ENCODE results near the gene NOL7.

NOL7 gene

GRCh38 chr6:13615792-13616120, 621 bp downstream of the NOL7 start:
- Histone ChIP-seq H3K4me3 (ENCODE audit: insufficient read depth, low read depth, low read length, poor library complexity, severe bottlenecking) (peak overlapping the region; percentile 86), H3K27me3 (replicated peaks; ENCODE audit: control insufficient read depth, insufficient read depth, low read length, poor library complexity, severe bottlenecking) (no peaks in the 10 kb centered on the region), H3K27ac (ENCODE audit: insufficient read depth, low read length, poor library complexity, severe bottlenecking) (peak overlapping the region; percentile 81), H3K9me3 (ENCODE audit: control insufficient read depth, low read length) (no peaks in the 10 kb centered on the region), H3K36me3 (ENCODE audit: control insufficient read depth, insufficient read depth, low read length) (peaks cover 32% of the 10 kb centered on the region), H3K4me1 (ENCODE audit: control insufficient read depth, insufficient read depth, low read length, poor library complexity, severe bottlenecking) (peaks cover 12% of the 10 kb centered on the region)
- peak; percentile 16 to 37 (median 19) for DNase-seq

GRCh38 chr6:13617066-13617465, 1.9 kb downstream of the NOL7 start:
- no peak overlapping the region for H3K4me3 ChIP-seq (ENCODE audit: insufficient read depth, low read depth, low read length, poor library complexity, severe bottlenecking)
- H3K4me1 ChIP-seq (ENCODE audit: control insufficient read depth, insufficient read depth, low read length, poor library complexity, severe bottlenecking) = peaks cover 12% of the 10 kb centered on the region
- no peaks in the 10 kb centered on the region for H3K9me3 ChIP-seq (ENCODE audit: control insufficient read depth, low read length)
- peaks cover 44% of the 10 kb centered on the region for H3K36me3 ChIP-seq (ENCODE audit: control insufficient read depth, insufficient read depth, low read length)
- no peak for DNase-seq
- no peaks in the 10 kb centered on the region for H3K27me3 ChIP-seq (replicated peaks; ENCODE audit: control insufficient read depth, insufficient read depth, low read length, poor library complexity, severe bottlenecking)
- H3K27ac ChIP-seq (ENCODE audit: insufficient read depth, low read length, poor library complexity, severe bottlenecking) = no peak overlapping the region

GRCh38 chr6:13624871-13625288, 9.7 kb downstream of the NOL7 start:
- Histone ChIP-seq H3K36me3 (ENCODE audit: control insufficient read depth, insufficient read depth, low read length) (peaks cover 56% of the 10 kb centered on the region), H3K4me3 (ENCODE audit: insufficient read depth, low read depth, low read length, poor library complexity, severe bottlenecking) (no peak overlapping the region), H3K9me3 (ENCODE audit: control insufficient read depth, low read length) (no peaks in the 10 kb centered on the region), H3K4me1 (ENCODE audit: control insufficient read depth, insufficient read depth, low read length, poor library complexity, severe bottlenecking) (no peaks in the 10 kb centered on the region), H3K27me3 (replicated peaks; ENCODE audit: control insufficient read depth, insufficient read depth, low read length, poor library complexity, severe bottlenecking) (no peaks in the 10 kb centered on the region), H3K27ac (ENCODE audit: insufficient read depth, low read length, poor library complexity, severe bottlenecking) (no peak overlapping the region)
- DNase-seq = no peak

GRCh38 chr6:13629459-13630116, 14.5 kb downstream of the NOL7 start:
- no peak for DNase-seq
- no peaks in the 10 kb centered on the region for H3K9me3 ChIP-seq (ENCODE audit: control insufficient read depth, low read length)
- no peaks in the 10 kb centered on the region for H3K27me3 ChIP-seq (replicated peaks; ENCODE audit: control insufficient read depth, insufficient read depth, low read length, poor library complexity, severe bottlenecking)
- no peak overlapping the region for H3K27ac ChIP-seq (ENCODE audit: insufficient read depth, low read length, poor library complexity, severe bottlenecking)
- H3K4me3 ChIP-seq (ENCODE audit: insufficient read depth, low read depth, low read length, poor library complexity, severe bottlenecking) = no peak overlapping the region
- no peaks in the 10 kb centered on the region for H3K4me1 ChIP-seq (ENCODE audit: control insufficient read depth, insufficient read depth, low read length, poor library complexity, severe bottlenecking)
- H3K36me3 ChIP-seq (ENCODE audit: control insufficient read depth, insufficient read depth, low read length) = peaks cover 28% of the 10 kb centered on the region

GRCh38 chr6:13630499-13630898, 15.4 kb downstream of the NOL7 start:
- Histone ChIP-seq H3K9me3 (ENCODE audit: control insufficient read depth, low read length) (no peaks in the 10 kb centered on the region), H3K27ac (ENCODE audit: insufficient read depth, low read length, poor library complexity, severe bottlenecking) (no peak overlapping the region), H3K4me3 (ENCODE audit: insufficient read depth, low read depth, low read length, poor library complexity, severe bottlenecking) (no peak overlapping the region), H3K27me3 (replicated peaks; ENCODE audit: control insufficient read depth, insufficient read depth, low read length, poor library complexity, severe bottlenecking) (no peaks in the 10 kb centered on the region), H3K4me1 (ENCODE audit: control insufficient read depth, insufficient read depth, low read length, poor library complexity, severe bottlenecking) (no peaks in the 10 kb centered on the region), H3K36me3 (ENCODE audit: control insufficient read depth, insufficient read depth, low read length) (peaks cover 27% of the 10 kb centered on the region)
- DNase-seq = no peak

GRCh38 chr6:13633343-13633742, 18.2 kb downstream of the NOL7 start:
- no peaks in the 10 kb centered on the region for H3K9me3 ChIP-seq (ENCODE audit: control insufficient read depth, low read length)
- no peaks in the 10 kb centered on the region for H3K27me3 ChIP-seq (replicated peaks; ENCODE audit: control insufficient read depth, insufficient read depth, low read length, poor library complexity, severe bottlenecking)
- peaks cover 22% of the 10 kb centered on the region for H3K36me3 ChIP-seq (ENCODE audit: control insufficient read depth, insufficient read depth, low read length)
- no peak overlapping the region for H3K4me3 ChIP-seq (ENCODE audit: insufficient read depth, low read depth, low read length, poor library complexity, severe bottlenecking)
- peaks cover 7% of the 10 kb centered on the region for H3K4me1 ChIP-seq (ENCODE audit: control insufficient read depth, insufficient read depth, low read length, poor library complexity, severe bottlenecking)
- no peak for DNase-seq
- H3K27ac ChIP-seq (ENCODE audit: insufficient read depth, low read length, poor library complexity, severe bottlenecking) = no peak overlapping the region

- Histone ChIP-seq H3K27me3 (replicated peaks; ENCODE audit: control insufficient read depth, insufficient read depth, low read length, poor library complexity, severe bottlenecking) (no peaks in the 10 kb centered on the region), H3K27ac (ENCODE audit: insufficient read depth, low read length, poor library complexity, severe bottlenecking) (no peak overlapping the region), H3K4me1 (ENCODE audit: control insufficient read depth, insufficient read depth, low read length, poor library complexity, severe bottlenecking) (peaks cover 7% of the 10 kb centered on the region), H3K36me3 (ENCODE audit: control insufficient read depth, insufficient read depth, low read length) (peaks cover 20% of the 10 kb centered on the region), H3K4me3 (ENCODE audit: insufficient read depth, low read depth, low read length, poor library complexity, severe bottlenecking) (no peak overlapping the region), H3K9me3 (ENCODE audit: control insufficient read depth, low read length) (no peaks in the 10 kb centered on the region)
- DNase-seq = no peak
These were observed 21.0 kb downstream of the NOL7 start for GRCh38 chr6:13635948-13636658.

GRCh38 chr6:13638014-13638413, 22.9 kb downstream of the NOL7 start:
- Histone ChIP-seq H3K27me3 (replicated peaks; ENCODE audit: control insufficient read depth, insufficient read depth, low read length, poor library complexity, severe bottlenecking) (no peaks in the 10 kb centered on the region), H3K4me1 (ENCODE audit: control insufficient read depth, insufficient read depth, low read length, poor library complexity, severe bottlenecking) (peaks cover 7% of the 10 kb centered on the region), H3K4me3 (ENCODE audit: insufficient read depth, low read depth, low read length, poor library complexity, severe bottlenecking) (no peak overlapping the region), H3K9me3 (ENCODE audit: control insufficient read depth, low read length) (no peaks in the 10 kb centered on the region), H3K27ac (ENCODE audit: insufficient read depth, low read length, poor library complexity, severe bottlenecking) (no peak overlapping the region), H3K36me3 (ENCODE audit: control insufficient read depth, insufficient read depth, low read length) (peaks cover 6% of the 10 kb centered on the region)
- no peak for DNase-seq

- Histone ChIP-seq H3K9me3 (ENCODE audit: control insufficient read depth, low read length) (no peaks in the 10 kb centered on the region), H3K36me3 (ENCODE audit: control insufficient read depth, insufficient read depth, low read length) (peaks cover 10% of the 10 kb centered on the region), H3K27ac (ENCODE audit: insufficient read depth, low read length, poor library complexity, severe bottlenecking) (no peak overlapping the region), H3K4me3 (ENCODE audit: insufficient read depth, low read depth, low read length, poor library complexity, severe bottlenecking) (no peak overlapping the region), H3K27me3 (replicated peaks; ENCODE audit: control insufficient read depth, insufficient read depth, low read length, poor library complexity, severe bottlenecking) (no peaks in the 10 kb centered on the region), H3K4me1 (ENCODE audit: control insufficient read depth, insufficient read depth, low read length, poor library complexity, severe bottlenecking) (peaks cover 7% of the 10 kb centered on the region)
- DNase-seq = no peak
These were observed 23.5 kb downstream of the NOL7 start for GRCh38 chr6:13638626-13639025.

- H3K36me3 ChIP-seq (ENCODE audit: control insufficient read depth, insufficient read depth, low read length) = peaks cover 17% of the 10 kb centered on the region
- H3K27me3 ChIP-seq (replicated peaks; ENCODE audit: control insufficient read depth, insufficient read depth, low read length, poor library complexity, severe bottlenecking) = no peaks in the 10 kb centered on the region
- H3K27ac ChIP-seq (ENCODE audit: insufficient read depth, low read length, poor library complexity, severe bottlenecking) = no peak overlapping the region
- no peaks in the 10 kb centered on the region for H3K9me3 ChIP-seq (ENCODE audit: control insufficient read depth, low read length)
- H3K4me3 ChIP-seq (ENCODE audit: insufficient read depth, low read depth, low read length, poor library complexity, severe bottlenecking) = no peak overlapping the region
- no peak for DNase-seq
- peaks cover 5% of the 10 kb centered on the region for H3K4me1 ChIP-seq (ENCODE audit: control insufficient read depth, insufficient read depth, low read length, poor library complexity, severe bottlenecking)
These were observed 26.2 kb downstream of the NOL7 start for GRCh38 chr6:13641315-13641714.
